ENCODE measurements around the gene EPB42. TPM values are rescaled to one million over a fixed set of nuclear protein-coding genes. Genes with fewer than 3 reads are reported as not detected.

EPB42 gene
- total and polyA plus RNA-seq, 2 donors (not counting 1 experiment from before 2014, with no cell fraction given): not detected

GRCh38 chr15:43194795-43195194 lies 26.0 kb downstream of the EPB42 start:
- H3K4me1 ChIP-seq (ENCODE audit: control insufficient read depth in 2 of 2, insufficient read depth in 2 of 2, low read length in 2 of 2): peaks cover 0 to 4% of the 10 kb centered on the region in 2 donors
- H3K9me3 ChIP-seq (ENCODE audit: control extremely low read depth in 1 of 3, control insufficient read depth in 2 of 3, insufficient read depth in 1 of 3, low read length in 2 of 3): peaks cover 0 to 10% (median 3%) of the 10 kb centered on the region in 3 donors
- TF ChIP-seq EZH2 (IDR thresholded peaks at IDR 0.05; ENCODE audit: borderline replicate concordance, insufficient read depth, low read depth, low read length, poor library complexity, severe bottlenecking) (no peak), CTCF (IDR thresholded peaks at IDR 0.05) (no peak)
- CTCF ChIA-PET: interaction anchor here (1.6 to 4.1 kb wide), 2 partner anchors 8 to 9 kb away, joined by 4 to 19 read pairs; no protein-coding TSS in a partner anchor
- Mint-ChIP-seq H3K27ac (no peak overlapping the region), H3K9me3 (ENCODE audit: insufficient read depth) (peaks cover 7% of the 10 kb centered on the region), H3K4me3 (no peak overlapping the region), H3K27me3 (no peaks in the 10 kb centered on the region), H3K4me1 (peaks cover 18% of the 10 kb centered on the region)
- intact Hi-C loops (cut with micrococcal nuclease): no loop called here
- H4K20me1 ChIP-seq (ENCODE audit: control insufficient read depth, insufficient read depth, low read length, poor library complexity, severe bottlenecking): peaks cover 28% of the 10 kb centered on the region
- H3K79me2 ChIP-seq (ENCODE audit: control insufficient read depth, insufficient read depth, low read length): peaks cover 22% of the 10 kb centered on the region
- WGBS (ENCODE audit: insufficient coverage): no CpG with 5 or more reads among the region's 2 CpGs
- H3K27me3 ChIP-seq (replicated peaks in 1 of 4; ENCODE audit: control extremely low read depth in 1 of 4, control insufficient read depth in 3 of 4, insufficient read depth in 4 of 4, low read length in 3 of 4): no peaks in the 10 kb centered on the region
- no peak overlapping the region for H3K9ac ChIP-seq (ENCODE audit: low read length)
- no peak overlapping the region for H2AFZ ChIP-seq (ENCODE audit: insufficient read depth, low read depth, low read length, poor library complexity, severe bottlenecking)
- no peak for ATAC-seq (ENCODE audit: low read depth)
- POLR2A ChIA-PET: no interaction called here
- DNase-seq: no peak
- peaks cover 7 to 71% of the 10 kb centered on the region in 2 experiments for H3K36me3 ChIP-seq (replicated peaks in 1 of 2; ENCODE audit: control extremely low read depth in 1 of 2, control insufficient read depth in 1 of 2, extremely low read depth in 1 of 2, insufficient read depth in 2 of 2, low read length in 1 of 2)
- H3K4me3 ChIP-seq (ENCODE audit: control extremely low read depth in 1 of 5, extremely low read depth in 1 of 5, insufficient read depth in 1 of 5, low read depth in 2 of 5, low read length in 4 of 5): no peak overlapping the region
- no peak overlapping the region for H3K4me2 ChIP-seq (replicated peaks; ENCODE audit: low read depth, low read length, poor library complexity, severe bottlenecking)
- no peak overlapping the region for H3K27ac ChIP-seq (ENCODE audit: low read length in 2 of 2)

GRCh38 chr15:43193710-43194109 lies 27.1 kb downstream of the EPB42 start:
- Mint-ChIP-seq H3K27me3 (no peaks in the 10 kb centered on the region), H3K9me3 (ENCODE audit: insufficient read depth) (peaks cover 7% of the 10 kb centered on the region), H3K27ac (no peak overlapping the region), H3K4me1 (peaks cover 24% of the 10 kb centered on the region), H3K4me3 (no peak overlapping the region)
- Histone ChIP-seq H3K4me3 (ENCODE audit: control extremely low read depth in 1 of 5, extremely low read depth in 1 of 5, insufficient read depth in 1 of 5, low read depth in 2 of 5, low read length in 4 of 5) (no peak overlapping the region), H3K9me3 (ENCODE audit: control extremely low read depth in 1 of 3, control insufficient read depth in 2 of 3, insufficient read depth in 1 of 3, low read length in 2 of 3) (peaks cover 0 to 5% (median 3%) of the 10 kb centered on the region in 3 donors), H3K9ac (ENCODE audit: low read length) (no peak overlapping the region), H3K27ac (ENCODE audit: low read length in 2 of 2) (no peak overlapping the region), H3K4me2 (replicated peaks; ENCODE audit: low read depth, low read length, poor library complexity, severe bottlenecking) (no peak overlapping the region), H2AFZ (ENCODE audit: insufficient read depth, low read depth, low read length, poor library complexity, severe bottlenecking) (no peak overlapping the region), H3K27me3 (replicated peaks in 1 of 4; ENCODE audit: control extremely low read depth in 1 of 4, control insufficient read depth in 3 of 4, insufficient read depth in 4 of 4, low read length in 3 of 4) (no peaks in the 10 kb centered on the region), H3K36me3 (replicated peaks in 1 of 2; ENCODE audit: control extremely low read depth in 1 of 2, control insufficient read depth in 1 of 2, extremely low read depth in 1 of 2, insufficient read depth in 2 of 2, low read length in 1 of 2) (peaks cover 13 to 78% of the 10 kb centered on the region in 2 experiments), H3K79me2 (ENCODE audit: control insufficient read depth, insufficient read depth, low read length) (peaks cover 31% of the 10 kb centered on the region), H4K20me1 (ENCODE audit: control insufficient read depth, insufficient read depth, low read length, poor library complexity, severe bottlenecking) (peaks cover 35% of the 10 kb centered on the region), H3K4me1 (ENCODE audit: control insufficient read depth in 2 of 2, insufficient read depth in 2 of 2, low read length in 2 of 2) (peaks cover 0 to 4% of the 10 kb centered on the region in 2 donors)
- ChIA-PET POLR2A (no interaction called here), CTCF (interaction anchor here (0.7 to 4.1 kb wide), 2 partner anchors 11 to 32 kb away, joined by 3 to 19 read pairs; no protein-coding TSS in a partner anchor)
- ATAC-seq (ENCODE audit: low read depth) (no peak), DNase-seq (no peak)
- no CpG with 5 or more reads among the region's 2 CpGs for WGBS (ENCODE audit: insufficient coverage)
- intact Hi-C loops (cut with micrococcal nuclease): no loop called here
- TF ChIP-seq EZH2 (IDR thresholded peaks at IDR 0.05; ENCODE audit: borderline replicate concordance, insufficient read depth, low read depth, low read length, poor library complexity, severe bottlenecking) (no peak), CTCF (IDR thresholded peaks at IDR 0.05) (no peak)
